SK-N-MC (cell line): ENCODE data around the gene KDM6A.

Source experiments
- EZH2 ChIP-seq: fragments of 200-600 bp; sonication (generic); IDR thresholded peaks from one replicate; pipeline ENCODE4 v1.6.1; 2017; ENCODE audit warnings: antibody characterized with exemption
- FOXP2 ChIP-seq: optimal IDR thresholded peaks from 2 replicates; pipeline ENCODE3; 2011; ENCODE audit warnings: mild to moderate bottlenecking, moderate library complexity; ENCODE audit not compliant: insufficient read depth; ENCODE audit errors: extremely low read length, control extremely low read depth
- POLR2AphosphoS5 ChIP-seq: IDR thresholded peaks from 2 replicates; pipeline ENCODE4 v1.6.1; 2012; ENCODE audit warnings: mild to moderate bottlenecking, low read depth, low read length, borderline replicate concordance

DNA sequence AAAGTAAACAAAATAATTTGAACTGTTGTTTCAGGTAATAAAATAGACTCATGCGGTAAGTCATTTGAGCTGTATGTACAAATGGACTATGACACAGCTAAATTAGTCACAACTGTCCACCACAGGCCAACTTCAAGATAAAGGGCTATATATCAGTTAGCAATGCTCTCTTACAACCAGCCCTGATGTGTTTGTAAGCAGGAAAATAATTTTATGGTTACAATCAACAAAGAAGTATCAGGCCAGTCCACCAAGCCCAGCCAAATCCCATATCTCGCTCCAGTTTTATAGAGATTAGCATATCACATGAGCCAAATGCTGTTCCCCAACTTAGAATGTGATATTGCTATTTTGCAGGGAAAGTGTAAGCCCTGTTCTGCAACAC is 29.7 kb upstream of the KDM6A start:
- TF ChIP-seq POLR2AphosphoS5, result no peak
- no peak for TF ChIP-seq EZH2
- TF ChIP-seq FOXP2, result no peak
